ENCODE data around the gene XYLT1. TPM values are rescaled to one million over a fixed set of nuclear protein-coding genes. Genes with fewer than 3 reads are reported as not detected.
A peak's percentile ranks its signal among the peaks of the same experiment; 100 is the strongest.

The XYLT1 gene
- total and polyA plus RNA-seq, 9 of the 15 experiments (the other 6 are each of a cell fraction or from before 2014, with no cell fraction given): 0.03 to 0.09 (median 0.08) TPM; not detected in 6

GRCh38 chr16:17109413-17109812 lies 361.3 kb downstream of the XYLT1 start (continued):
- TF ChIP-seq ZNF609 (CRISPR knock-in tag; IDR thresholded peaks at IDR 0.05; ENCODE audit: borderline replicate concordance): no peak

- ChIA-PET CTCF (ENCODE audit: low intra/inter-chr PET ratio) (no interaction called here), POLR2A (interaction anchor here (0.9 kb wide), 1 partner anchor 40 kb away, joined by 3 read pairs; no protein-coding TSS in a partner anchor)
- H3K4me2 ChIP-seq (ENCODE audit: insufficient read depth, low read length): no peak overlapping the region
- H3K9ac ChIP-seq (ENCODE audit: insufficient read depth in 1 of 2, low read depth in 2 of 2, low read length in 2 of 2): no peak overlapping the region
- TF ChIP-seq NR0B1 (IDR thresholded peaks at IDR 0.05; ENCODE audit: partially characterized antibody): no peak
- no peak for TF ChIP-seq ZNF23 (CRISPR knock-in tag; IDR thresholded peaks at IDR 0.05)
- 0 out of 2 replicates have a peak, but pooled peaks have one; percentile 43 for TF ChIP-seq POLR2G (IDR thresholded peaks at IDR 0.05; ENCODE audit: low read depth, low read length)
- TF ChIP-seq LCOR (CRISPR knock-in tag; IDR thresholded peaks at IDR 0.05): no peak
- TF ChIP-seq RBM22 (IDR thresholded peaks at IDR 0.05; ENCODE audit: low read depth, low read length, poor library complexity, severe bottlenecking): peak; percentile 74
- BruUV-seq (replicated peaks): no TSS peak
- WGBS (ENCODE audit: insufficient coverage, low coverage, missing lambda C conversion rate): 72% methylated on average over 13 of the region's 17 CpGs
- H3K27me3 ChIP-seq (ENCODE audit: control insufficient read depth in 2 of 2, insufficient read depth in 2 of 2, low read length in 2 of 2): no peaks in the 10 kb centered on the region
- no peaks in the 10 kb centered on the region for H3K9me3 ChIP-seq (replicated peaks; ENCODE audit: control insufficient read depth, insufficient read depth, low read depth, low read length)
- H3K27ac ChIP-seq (ENCODE audit: extremely low read depth, low read depth, low read length): no peak overlapping the region
- no peaks in the 10 kb centered on the region for H3K79me2 ChIP-seq (ENCODE audit: control insufficient read depth, insufficient read depth, low read length)
- DNase-seq (ENCODE audit: extremely low read depth in 1 of 4, low spot score in 3 of 4) (no peak), ATAC-seq (no peak), FAIRE-seq (no peak)
- H4K20me1 ChIP-seq (replicated peaks; ENCODE audit: control insufficient read depth, insufficient read depth, low read length): peaks cover 34% of the 10 kb centered on the region
- peaks cover 0 to 4% of the 10 kb centered on the region in 2 experiments; a peak in 1 of 5 replicates for H3K4me1 ChIP-seq (replicated peaks in 1 of 2; ENCODE audit: control insufficient read depth in 2 of 2, insufficient read depth in 2 of 2, low read length in 2 of 2)
- no peaks in the 10 kb centered on the region for H3K9me1 ChIP-seq (ENCODE audit: control insufficient read depth, insufficient read depth, low read length)
- in situ Hi-C loops (cut with MboI): no loop called here
- intact Hi-C loops (cut with micrococcal nuclease): no loop called here
- H3K4me3 ChIP-seq: no peak overlapping the region
- H3K36me3 ChIP-seq (ENCODE audit: control insufficient read depth, insufficient read depth, low read length): no peaks in the 10 kb centered on the region
- no peak overlapping the region for H2AFZ ChIP-seq (ENCODE audit: low read depth, low read length)
Observed at GRCh38 chr16:17108596-17108995, 362.2 kb downstream of the XYLT1 start.

Data from K562 (cell line).